WTC11 (cell line): ENCODE measurements around the gene MAZ.

Experiments used
- ATF1 ChIP-seq: sonication (generic); formaldehyde crosslinking; IDR thresholded peaks from 2 replicates; pipeline ENCODE4 v1.8.1; 2023; ENCODE audit warnings: mild to moderate bottlenecking, moderate library complexity, missing genetic modification reagents
- CBFB ChIP-seq: sonication (generic); formaldehyde crosslinking; IDR thresholded peaks from 2 replicates; pipeline ENCODE4 v1.8.1; 2022; ENCODE audit warnings: mild to moderate bottlenecking, low read depth, missing genetic modification reagents
- CREM ChIP-seq: sonication (generic); formaldehyde crosslinking; IDR thresholded peaks from 2 replicates; pipeline ENCODE4 v1.8.1; 2022; ENCODE audit warnings: mild to moderate bottlenecking, missing genetic modification reagents, moderate library complexity
- ETV6 ChIP-seq: sonication (generic); formaldehyde crosslinking; IDR thresholded peaks from 2 replicates; pipeline ENCODE4 v1.8.1; 2022; ENCODE audit warnings: mild to moderate bottlenecking, missing genetic modification reagents
- FOXP1 ChIP-seq: sonication (generic); formaldehyde crosslinking; IDR thresholded peaks from 2 replicates; pipeline ENCODE4 v1.8.0; 2022; ENCODE audit warnings: missing genetic modification reagents, mild to moderate bottlenecking, moderate library complexity, borderline replicate concordance
- JUN ChIP-seq: sonication (generic); formaldehyde crosslinking; IDR thresholded peaks from 2 replicates; pipeline ENCODE4 v1.8.0; 2023; ENCODE audit warnings: mild to moderate bottlenecking, missing genetic modification reagents
- NFYB ChIP-seq: sonication (generic); formaldehyde crosslinking; conservative IDR thresholded peaks from 2 replicates; pipeline ENCODE4 v1.8.0; 2022; ENCODE audit warnings: low read depth, missing genetic modification reagents
- NR2C2 ChIP-seq: sonication (generic); formaldehyde crosslinking; IDR thresholded peaks from 2 replicates; pipeline ENCODE4 v1.8.0; 2022; ENCODE audit warnings: mild to moderate bottlenecking, missing genetic modification reagents
- ZNF232 ChIP-seq: sonication (generic); formaldehyde crosslinking; IDR thresholded peaks from 2 replicates; pipeline ENCODE4 v1.8.0; 2022; ENCODE audit warnings: mild to moderate bottlenecking, missing genetic modification reagents
- TF ChIP-seq, protein P1 (sequence below): sonication (generic); formaldehyde crosslinking; IDR thresholded peaks from 2 replicates; pipeline ENCODE4 v1.8.0; 2022; ENCODE audit warnings: mild to moderate bottlenecking, missing genetic modification reagents
- TF ChIP-seq, protein P2 (sequence below): sonication (generic); formaldehyde crosslinking; IDR thresholded peaks from 2 replicates; pipeline ENCODE4 v1.8.1; 2022; ENCODE audit warnings: low read depth, missing genetic modification reagents, borderline replicate concordance
- TF ChIP-seq, protein P3 (sequence below): sonication (generic); formaldehyde crosslinking; IDR thresholded peaks from 2 replicates; pipeline ENCODE4 v1.8.0; 2022; ENCODE audit warnings: mild to moderate bottlenecking, missing genetic modification reagents
- TF ChIP-seq, protein P4 (sequence below): fragments of 200-600 bp; IDR thresholded peaks from 2 replicates; pipeline ENCODE4 v1.8.0; 2022; ENCODE audit warnings: antibody characterized with exemption

DNA sequence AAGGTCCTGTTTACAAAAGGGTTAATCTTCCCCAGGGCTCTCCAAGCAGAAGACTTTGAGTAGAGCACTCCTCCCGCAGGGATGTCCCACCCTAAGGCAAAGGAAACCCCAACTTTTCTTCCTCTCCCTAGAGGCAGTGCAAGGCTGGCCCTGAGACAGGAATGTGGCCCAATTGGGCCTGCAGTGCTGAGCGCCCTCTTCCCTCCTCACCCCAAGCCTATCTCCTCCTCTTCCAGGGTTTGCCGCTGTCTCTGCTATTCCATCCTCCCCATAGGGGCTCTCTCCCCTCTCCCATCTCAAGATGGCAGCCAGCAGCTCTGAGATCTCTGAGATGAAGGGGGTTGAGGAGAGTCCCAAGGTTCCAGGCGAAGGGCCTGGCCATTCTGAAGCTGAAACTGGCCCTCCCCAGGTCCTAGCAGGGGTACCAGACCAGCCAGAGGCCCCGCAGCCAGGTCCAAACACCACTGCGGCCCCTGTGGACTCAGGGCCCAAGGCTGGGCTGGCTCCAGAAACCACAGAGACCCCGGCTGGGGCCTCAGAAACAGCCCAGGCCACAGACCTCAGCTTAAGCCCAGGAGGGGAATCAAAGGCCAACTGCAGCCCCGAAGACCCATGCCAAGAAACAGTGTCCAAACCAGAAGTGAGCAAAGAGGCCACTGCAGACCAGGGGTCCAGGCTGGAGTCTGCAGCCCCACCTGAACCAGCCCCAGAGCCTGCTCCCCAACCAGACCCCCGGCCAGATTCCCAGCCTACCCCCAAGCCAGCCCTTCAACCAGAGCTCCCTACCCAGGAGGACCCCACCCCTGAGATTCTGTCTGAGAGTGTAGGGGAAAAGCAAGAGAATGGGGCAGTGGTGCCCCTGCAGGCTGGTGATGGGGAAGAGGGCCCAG is 6.7 kb downstream of the MAZ start:
- TF ChIP-seq CBFB (CRISPR knock-in tag) (no peak), FOXP1 (CRISPR knock-in tag) (no peak), ETV6 (CRISPR knock-in tag) (no peak), ATF1 (CRISPR knock-in tag) (no peak), NFYB (CRISPR knock-in tag) (no peak), JUN (CRISPR knock-in tag) (no peak), CREM (no peak), ZNF232 (no peak), NR2C2 (CRISPR knock-in tag) (no peak)
- TF ChIP-seq, protein P1, sequence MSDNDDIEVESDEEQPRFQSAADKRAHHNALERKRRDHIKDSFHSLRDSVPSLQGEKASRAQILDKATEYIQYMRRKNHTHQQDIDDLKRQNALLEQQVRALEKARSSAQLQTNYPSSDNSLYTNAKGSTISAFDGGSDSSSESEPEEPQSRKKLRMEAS (CRISPR knock-in tag) = no peak
- TF ChIP-seq, protein P2, sequence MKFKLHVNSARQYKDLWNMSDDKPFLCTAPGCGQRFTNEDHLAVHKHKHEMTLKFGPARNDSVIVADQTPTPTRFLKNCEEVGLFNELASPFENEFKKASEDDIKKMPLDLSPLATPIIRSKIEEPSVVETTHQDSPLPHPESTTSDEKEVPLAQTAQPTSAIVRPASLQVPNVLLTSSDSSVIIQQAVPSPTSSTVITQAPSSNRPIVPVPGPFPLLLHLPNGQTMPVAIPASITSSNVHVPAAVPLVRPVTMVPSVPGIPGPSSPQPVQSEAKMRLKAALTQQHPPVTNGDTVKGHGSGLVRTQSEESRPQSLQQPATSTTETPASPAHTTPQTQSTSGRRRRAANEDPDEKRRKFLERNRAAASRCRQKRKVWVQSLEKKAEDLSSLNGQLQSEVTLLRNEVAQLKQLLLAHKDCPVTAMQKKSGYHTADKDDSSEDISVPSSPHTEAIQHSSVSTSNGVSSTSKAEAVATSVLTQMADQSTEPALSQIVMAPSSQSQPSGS (CRISPR knock-in tag) = no peak
- TF ChIP-seq, protein P3, sequence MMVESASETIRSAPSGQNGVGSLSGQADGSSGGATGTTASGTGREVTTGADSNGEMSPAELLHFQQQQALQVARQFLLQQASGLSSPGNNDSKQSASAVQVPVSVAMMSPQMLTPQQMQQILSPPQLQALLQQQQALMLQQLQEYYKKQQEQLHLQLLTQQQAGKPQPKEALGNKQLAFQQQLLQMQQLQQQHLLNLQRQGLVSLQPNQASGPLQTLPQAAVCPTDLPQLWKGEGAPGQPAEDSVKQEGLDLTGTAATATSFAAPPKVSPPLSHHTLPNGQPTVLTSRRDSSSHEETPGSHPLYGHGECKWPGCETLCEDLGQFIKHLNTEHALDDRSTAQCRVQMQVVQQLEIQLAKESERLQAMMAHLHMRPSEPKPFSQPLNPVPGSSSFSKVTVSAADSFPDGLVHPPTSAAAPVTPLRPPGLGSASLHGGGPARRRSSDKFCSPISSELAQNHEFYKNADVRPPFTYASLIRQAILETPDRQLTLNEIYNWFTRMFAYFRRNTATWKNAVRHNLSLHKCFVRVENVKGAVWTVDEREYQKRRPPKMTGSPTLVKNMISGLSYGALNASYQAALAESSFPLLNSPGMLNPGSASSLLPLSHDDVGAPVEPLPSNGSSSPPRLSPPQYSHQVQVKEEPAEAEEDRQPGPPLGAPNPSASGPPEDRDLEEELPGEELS (CRISPR knock-in tag) = no peak
- TF ChIP-seq, protein P4, sequence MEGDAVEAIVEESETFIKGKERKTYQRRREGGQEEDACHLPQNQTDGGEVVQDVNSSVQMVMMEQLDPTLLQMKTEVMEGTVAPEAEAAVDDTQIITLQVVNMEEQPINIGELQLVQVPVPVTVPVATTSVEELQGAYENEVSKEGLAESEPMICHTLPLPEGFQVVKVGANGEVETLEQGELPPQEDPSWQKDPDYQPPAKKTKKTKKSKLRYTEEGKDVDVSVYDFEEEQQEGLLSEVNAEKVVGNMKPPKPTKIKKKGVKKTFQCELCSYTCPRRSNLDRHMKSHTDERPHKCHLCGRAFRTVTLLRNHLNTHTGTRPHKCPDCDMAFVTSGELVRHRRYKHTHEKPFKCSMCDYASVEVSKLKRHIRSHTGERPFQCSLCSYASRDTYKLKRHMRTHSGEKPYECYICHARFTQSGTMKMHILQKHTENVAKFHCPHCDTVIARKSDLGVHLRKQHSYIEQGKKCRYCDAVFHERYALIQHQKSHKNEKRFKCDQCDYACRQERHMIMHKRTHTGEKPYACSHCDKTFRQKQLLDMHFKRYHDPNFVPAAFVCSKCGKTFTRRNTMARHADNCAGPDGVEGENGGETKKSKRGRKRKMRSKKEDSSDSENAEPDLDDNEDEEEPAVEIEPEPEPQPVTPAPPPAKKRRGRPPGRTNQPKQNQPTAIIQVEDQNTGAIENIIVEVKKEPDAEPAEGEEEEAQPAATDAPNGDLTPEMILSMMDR = no peak
